ENCODE measurements around the gene ESRRA. TPM values are rescaled to one million over a fixed set of nuclear protein-coding genes. Genes with fewer than 3 reads are reported as not detected.
A peak's percentile ranks its signal among the peaks of the same experiment; 100 is the strongest.

ESRRA gene
- total and polyA plus RNA-seq, 4 donors: 10.8 to 88.4 (median 73.0) TPM

DNA sequence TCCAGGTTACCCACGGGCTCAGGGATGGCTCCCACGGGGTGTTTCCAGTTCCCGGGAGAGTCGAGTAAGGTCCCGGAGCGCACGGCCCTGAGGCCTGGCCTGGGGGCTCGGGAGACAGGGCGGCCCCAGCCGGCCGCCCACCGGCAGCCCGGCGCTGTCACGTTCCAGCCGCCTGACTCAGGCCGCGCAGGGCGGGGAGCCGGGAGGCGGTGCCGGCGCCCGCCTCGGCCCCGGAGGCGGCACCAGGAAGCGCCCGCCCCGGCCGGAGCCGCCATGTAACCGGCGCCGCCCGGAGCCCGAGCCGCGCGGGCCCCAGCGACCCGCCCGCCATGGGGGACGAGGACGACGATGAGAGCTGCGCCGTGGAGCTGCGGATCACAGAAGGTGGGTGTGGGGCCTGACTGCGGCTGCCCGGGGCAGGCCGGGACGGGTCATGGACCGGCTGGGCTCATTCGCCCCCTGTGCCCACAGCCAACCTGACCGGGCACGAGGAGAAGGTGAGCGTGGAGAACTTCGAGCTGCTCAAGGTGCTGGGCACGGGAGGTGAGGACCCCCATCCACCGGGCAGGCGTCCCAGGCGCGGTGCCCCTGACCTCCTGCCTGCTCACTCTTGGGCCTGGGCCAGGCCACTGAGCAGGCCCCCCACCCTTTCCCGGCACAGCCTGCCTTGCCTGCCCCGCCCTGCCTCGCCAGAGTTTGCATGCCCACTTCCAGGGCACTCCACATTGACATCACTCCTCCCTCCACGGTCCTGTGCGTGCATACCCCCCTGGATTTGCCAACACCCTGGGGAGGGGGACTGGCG lies 53.8 kb downstream of the ESRRA start, which contains the start of gene RPS6KA4:
Gene RPS6KA4, plus strand, starts transcription at position 256 of the 805 bp plus-strand sequence. Its CDS starts 74 bp downstream, at position 330.
- H3K27ac ChIP-seq (ENCODE audit: low read depth in 1 of 2, low read length in 1 of 2): peak within 1 kb of the TSS; percentile 68 to 93
- TF ChIP-seq, protein P1, sequence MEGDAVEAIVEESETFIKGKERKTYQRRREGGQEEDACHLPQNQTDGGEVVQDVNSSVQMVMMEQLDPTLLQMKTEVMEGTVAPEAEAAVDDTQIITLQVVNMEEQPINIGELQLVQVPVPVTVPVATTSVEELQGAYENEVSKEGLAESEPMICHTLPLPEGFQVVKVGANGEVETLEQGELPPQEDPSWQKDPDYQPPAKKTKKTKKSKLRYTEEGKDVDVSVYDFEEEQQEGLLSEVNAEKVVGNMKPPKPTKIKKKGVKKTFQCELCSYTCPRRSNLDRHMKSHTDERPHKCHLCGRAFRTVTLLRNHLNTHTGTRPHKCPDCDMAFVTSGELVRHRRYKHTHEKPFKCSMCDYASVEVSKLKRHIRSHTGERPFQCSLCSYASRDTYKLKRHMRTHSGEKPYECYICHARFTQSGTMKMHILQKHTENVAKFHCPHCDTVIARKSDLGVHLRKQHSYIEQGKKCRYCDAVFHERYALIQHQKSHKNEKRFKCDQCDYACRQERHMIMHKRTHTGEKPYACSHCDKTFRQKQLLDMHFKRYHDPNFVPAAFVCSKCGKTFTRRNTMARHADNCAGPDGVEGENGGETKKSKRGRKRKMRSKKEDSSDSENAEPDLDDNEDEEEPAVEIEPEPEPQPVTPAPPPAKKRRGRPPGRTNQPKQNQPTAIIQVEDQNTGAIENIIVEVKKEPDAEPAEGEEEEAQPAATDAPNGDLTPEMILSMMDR (IDR thresholded peaks at IDR 0.05; ENCODE audit: control extremely low read depth, extremely low read depth): no peak
- H3K4me3 ChIP-seq: peak within 1 kb of the TSS; percentile 86
- ATAC-seq (ENCODE audit: insufficient read depth, low FRiP score) (peak; percentile 88), DNase-seq (peak; percentile 66 to 82 (median 68))
- no peaks in the 10 kb centered on the region for H3K27me3 ChIP-seq (ENCODE audit: control insufficient read depth in 3 of 3, insufficient read depth in 3 of 3, low read length in 2 of 3)
- peaks cover 0 to 23% (median 19%) of the 10 kb centered on the region in 5 donors for H3K4me1 ChIP-seq (ENCODE audit: control insufficient read depth in 5 of 5, insufficient read depth in 5 of 5, low read length in 5 of 5)
- 0 to 1% methylated on average over 68 to 70 of the region's 70 CpGs for WGBS, 2 donors
- H3K9me3 ChIP-seq (ENCODE audit: control insufficient read depth in 4 of 4, insufficient read depth in 3 of 4, low read length in 3 of 4): no peaks in the 10 kb centered on the region
- H3K9ac ChIP-seq (ENCODE audit: insufficient read depth in 1 of 2, low read length in 2 of 2): peak within 1 kb of the TSS; percentile 16 to 80
- peaks cover 5 to 34% (median 7%) of the 10 kb centered on the region in 4 donors for H3K36me3 ChIP-seq (ENCODE audit: control insufficient read depth in 4 of 4, insufficient read depth in 4 of 4, low read length in 4 of 4)

DNA sequence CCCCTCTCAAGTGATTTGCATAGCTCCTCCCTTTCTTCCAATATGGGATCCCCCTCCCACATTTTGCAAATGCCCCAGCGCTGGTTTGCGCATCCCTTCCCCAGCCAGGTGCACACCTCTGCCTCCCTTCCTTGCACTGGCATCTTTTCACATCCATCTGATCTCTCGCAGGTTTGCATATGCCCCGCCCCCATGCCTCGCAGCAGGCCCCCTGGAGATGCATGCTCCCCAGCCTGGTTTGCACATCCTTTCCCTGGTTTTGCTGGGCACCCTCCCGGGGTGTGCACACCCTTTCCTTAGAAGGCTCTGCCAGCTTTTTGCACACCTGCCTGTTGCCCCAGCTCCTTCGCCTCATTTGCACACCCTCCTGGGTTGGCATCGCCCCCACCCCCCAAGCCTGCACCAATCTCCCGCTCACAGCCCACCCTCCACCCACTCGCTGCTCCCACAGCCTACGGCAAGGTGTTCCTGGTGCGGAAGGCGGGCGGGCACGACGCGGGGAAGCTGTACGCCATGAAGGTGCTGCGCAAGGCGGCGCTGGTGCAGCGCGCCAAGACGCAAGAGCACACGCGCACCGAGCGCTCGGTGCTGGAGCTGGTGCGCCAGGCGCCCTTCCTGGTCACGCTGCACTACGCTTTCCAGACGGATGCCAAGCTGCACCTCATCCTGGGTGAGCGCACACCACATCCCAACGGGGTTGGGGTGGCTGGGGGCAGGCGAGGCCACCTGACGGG lies 54.6 kb downstream of the ESRRA start:
- no peaks in the 10 kb centered on the region for H3K27me3 ChIP-seq (ENCODE audit: control insufficient read depth in 3 of 3, insufficient read depth in 3 of 3, low read length in 2 of 3)
- WGBS, 2 donors: 19 to 53% methylated on average over 38 of the region's 38 CpGs
- no peak overlapping the region for H3K9ac ChIP-seq (ENCODE audit: insufficient read depth in 1 of 2, low read length in 2 of 2)
- peaks cover 5 to 37% (median 8%) of the 10 kb centered on the region in 4 donors for H3K36me3 ChIP-seq (ENCODE audit: control insufficient read depth in 4 of 4, insufficient read depth in 4 of 4, low read length in 4 of 4)
- peaks cover 0 to 23% (median 19%) of the 10 kb centered on the region in 5 donors for H3K4me1 ChIP-seq (ENCODE audit: control insufficient read depth in 5 of 5, insufficient read depth in 5 of 5, low read length in 5 of 5)
- H3K4me3 ChIP-seq: peak overlapping the region; percentile 86
- H3K9me3 ChIP-seq (ENCODE audit: control insufficient read depth in 4 of 4, insufficient read depth in 3 of 4, low read length in 3 of 4): no peaks in the 10 kb centered on the region
- H3K27ac ChIP-seq (ENCODE audit: low read depth in 1 of 2, low read length in 1 of 2): peak overlapping the region in 1 of 2 donors; percentile 93
- DNase-seq (no peak), ATAC-seq (ENCODE audit: insufficient read depth, low FRiP score) (no peak)
- TF ChIP-seq, protein P1 (IDR thresholded peaks at IDR 0.05; ENCODE audit: control extremely low read depth, extremely low read depth): no peak

DNA sequence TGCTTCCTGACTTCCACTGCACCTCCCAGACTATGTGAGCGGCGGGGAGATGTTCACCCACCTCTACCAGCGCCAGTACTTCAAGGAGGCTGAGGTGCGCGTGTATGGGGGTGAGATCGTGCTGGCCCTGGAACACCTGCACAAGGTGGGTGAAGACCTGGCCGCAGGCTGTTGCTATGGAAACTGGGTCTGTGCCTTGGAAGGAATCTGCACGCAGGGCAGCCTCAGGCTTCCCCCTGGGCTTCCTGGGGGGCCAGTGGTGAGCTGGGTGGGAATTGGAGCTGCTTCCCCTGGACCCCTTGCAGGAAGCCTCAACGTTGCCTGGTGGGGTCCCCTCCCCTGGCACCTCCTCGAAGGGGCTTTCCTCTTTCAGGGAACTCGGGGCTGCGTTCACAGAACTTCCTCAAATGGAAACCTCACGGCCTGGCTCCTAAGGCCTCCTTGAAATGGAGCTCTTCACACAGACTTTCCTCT lies 55.2 kb downstream of the ESRRA start:
- 37 to 63% methylated on average over 13 of the region's 13 CpGs for WGBS, 2 donors
- Histone ChIP-seq H3K27ac (ENCODE audit: low read depth in 1 of 2, low read length in 1 of 2) (no peak overlapping the region), H3K4me1 (ENCODE audit: control insufficient read depth in 5 of 5, insufficient read depth in 5 of 5, low read length in 5 of 5) (peaks cover 0 to 23% (median 19%) of the 10 kb centered on the region in 5 donors), H3K4me3 (no peak overlapping the region), H3K9me3 (ENCODE audit: control insufficient read depth in 4 of 4, insufficient read depth in 3 of 4, low read length in 3 of 4) (no peaks in the 10 kb centered on the region), H3K36me3 (ENCODE audit: control insufficient read depth in 4 of 4, insufficient read depth in 4 of 4, low read length in 4 of 4) (peaks cover 6 to 43% (median 10%) of the 10 kb centered on the region in 4 donors), H3K9ac (ENCODE audit: insufficient read depth in 1 of 2, low read length in 2 of 2) (no peak overlapping the region), H3K27me3 (ENCODE audit: control insufficient read depth in 3 of 3, insufficient read depth in 3 of 3, low read length in 2 of 3) (no peaks in the 10 kb centered on the region)
- TF ChIP-seq, protein P1 (IDR thresholded peaks at IDR 0.05; ENCODE audit: control extremely low read depth, extremely low read depth): no peak
- DNase-seq (no peak), ATAC-seq (ENCODE audit: insufficient read depth, low FRiP score) (no peak)

All from lung (tissue), 12 donors.